HG03159 (cell line): ENCODE data around the gene TMEM184B.
A peak's percentile ranks its signal among the peaks of the same experiment; 100 is the strongest.
"Not testable (repeated sequence)": the region's sequence is repeated elsewhere in the genome, so short reads cannot be mapped to it uniquely, and the experiment has no call there.

ENCODE experiments used
- ATAC-seq: cut with Tn5 transposase; IDR thresholded peaks from one replicate; pipeline ENCODE4 v1.9.1; 2021; ENCODE audit warnings: mild to moderate bottlenecking, moderate library complexity; ENCODE audit not compliant: unreplicated experiment

TMEM184B gene

DNA sequence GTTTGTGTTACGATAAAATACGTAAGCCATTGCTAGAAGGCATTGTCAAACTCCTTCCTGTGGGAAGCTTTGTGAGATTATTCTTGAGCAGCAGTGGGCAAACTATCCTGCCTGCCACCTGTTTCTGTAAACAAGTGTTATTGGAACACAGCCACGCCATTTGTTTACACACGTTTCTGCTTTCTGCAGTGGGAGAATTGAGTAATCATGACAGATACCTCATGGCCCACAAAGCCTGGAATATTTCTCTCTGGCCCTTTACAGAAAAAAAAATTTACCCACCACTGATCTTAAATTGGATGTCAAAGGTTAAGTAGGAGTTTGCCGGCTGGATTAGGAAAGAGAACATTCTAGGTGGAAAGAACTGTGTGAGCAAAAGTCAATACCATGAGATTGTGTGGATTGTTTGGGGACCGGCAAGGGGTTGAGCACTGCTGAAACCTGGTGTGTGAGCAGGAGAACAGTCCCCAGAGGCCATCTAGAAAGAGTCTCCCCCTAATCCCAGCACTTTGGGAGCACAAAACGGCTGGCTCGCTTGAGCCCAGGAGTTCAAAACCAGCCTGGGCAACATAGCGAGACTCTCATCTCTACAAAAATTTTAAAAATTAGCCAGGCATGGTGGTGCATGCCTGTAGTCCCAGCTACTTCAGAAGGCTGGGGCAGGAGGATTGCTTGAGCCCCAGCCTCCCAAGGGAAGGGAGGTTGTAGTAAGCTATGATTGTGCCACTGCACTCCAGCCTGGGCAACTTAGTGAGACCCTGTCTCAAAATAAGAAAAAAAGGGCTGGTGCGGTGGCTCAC is 85.2 kb downstream of the TMEM184B start:
- no peak for ATAC-seq

DNA sequence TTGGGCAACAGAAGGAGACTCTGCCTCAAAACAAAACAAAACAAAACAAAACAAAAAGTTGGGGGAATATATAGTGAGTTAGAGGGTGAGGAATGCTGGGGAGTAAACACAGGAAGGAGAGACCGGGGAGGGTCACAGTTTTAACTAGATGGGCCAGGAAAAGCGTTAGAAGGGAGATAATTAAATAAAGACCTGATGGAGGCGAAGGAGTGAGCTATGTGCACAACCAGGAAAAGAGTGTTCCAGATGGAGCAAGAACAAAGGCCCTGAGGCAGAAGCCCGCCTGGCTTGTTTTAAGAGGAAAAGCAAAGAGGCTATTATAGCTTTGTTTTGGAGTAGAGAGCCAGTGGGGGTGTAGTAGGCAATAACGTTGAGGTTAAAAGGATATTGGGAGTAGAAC is 86.4 kb downstream of the TMEM184B start:
- no peak for ATAC-seq

DNA sequence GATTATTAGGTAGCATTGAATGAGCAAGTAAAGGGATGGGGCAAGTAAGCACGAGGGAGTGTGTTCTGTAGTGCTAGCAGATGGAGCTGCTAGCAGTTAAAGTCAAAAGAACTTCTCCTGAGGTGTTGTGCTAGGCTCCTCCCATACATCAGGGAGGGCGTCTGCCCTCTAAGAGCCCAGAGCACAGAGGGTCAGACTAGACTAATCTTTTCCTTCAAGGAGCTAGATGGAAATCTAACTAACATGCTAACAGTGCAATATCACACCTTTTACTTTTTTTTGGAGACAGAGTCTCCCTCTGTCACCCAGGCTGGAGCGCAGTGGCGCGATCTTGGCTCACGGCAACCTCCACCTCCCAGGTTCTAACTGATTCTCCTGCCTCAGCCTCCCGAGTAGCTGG is 88.0 kb downstream of the TMEM184B start:
- no peak for ATAC-seq

DNA sequence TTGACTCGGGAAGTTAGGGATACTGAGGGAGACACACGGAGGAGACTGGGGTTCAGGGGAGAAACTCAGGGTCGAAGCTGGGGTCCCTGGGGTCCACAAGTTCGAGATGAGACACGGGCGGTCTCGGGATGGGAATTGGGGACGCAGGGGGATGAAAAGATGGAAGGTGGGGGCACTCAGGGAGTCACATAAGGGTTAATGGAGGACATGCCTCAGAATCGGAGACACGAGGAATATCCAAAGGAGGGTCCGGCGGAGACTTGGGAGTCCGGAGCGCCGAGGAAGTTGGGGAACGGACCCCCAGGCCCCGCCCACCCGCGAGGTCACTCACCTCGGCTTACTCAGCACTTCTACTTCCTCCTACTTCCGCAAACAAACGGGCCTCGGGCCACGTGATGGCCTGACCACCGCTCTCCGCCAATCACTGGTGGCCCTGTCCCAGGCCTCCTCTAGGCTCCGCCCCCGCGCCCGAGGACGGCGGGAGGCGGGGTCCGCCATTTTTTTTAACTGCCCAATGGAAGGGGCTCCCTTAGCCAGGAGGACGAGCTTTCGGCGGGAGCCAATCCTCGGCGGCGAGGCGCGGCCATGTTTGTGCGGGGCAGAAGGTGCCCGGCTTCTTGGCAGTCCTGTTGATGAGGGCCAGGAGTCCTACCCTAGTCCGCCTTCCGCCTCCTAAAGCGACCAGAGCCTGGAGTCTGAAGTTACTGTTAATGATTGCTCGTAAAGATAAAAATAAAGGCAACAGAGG is 91.2 kb downstream of the TMEM184B start, which contains the start of gene PLA2G6:
Gene PLA2G6 (minus strand): TSS at position 378 of the 748 bp plus-strand sequence. CDS start 12,404 bp downstream, outside the sequence.
- ATAC-seq: peak; percentile 90

DNA sequence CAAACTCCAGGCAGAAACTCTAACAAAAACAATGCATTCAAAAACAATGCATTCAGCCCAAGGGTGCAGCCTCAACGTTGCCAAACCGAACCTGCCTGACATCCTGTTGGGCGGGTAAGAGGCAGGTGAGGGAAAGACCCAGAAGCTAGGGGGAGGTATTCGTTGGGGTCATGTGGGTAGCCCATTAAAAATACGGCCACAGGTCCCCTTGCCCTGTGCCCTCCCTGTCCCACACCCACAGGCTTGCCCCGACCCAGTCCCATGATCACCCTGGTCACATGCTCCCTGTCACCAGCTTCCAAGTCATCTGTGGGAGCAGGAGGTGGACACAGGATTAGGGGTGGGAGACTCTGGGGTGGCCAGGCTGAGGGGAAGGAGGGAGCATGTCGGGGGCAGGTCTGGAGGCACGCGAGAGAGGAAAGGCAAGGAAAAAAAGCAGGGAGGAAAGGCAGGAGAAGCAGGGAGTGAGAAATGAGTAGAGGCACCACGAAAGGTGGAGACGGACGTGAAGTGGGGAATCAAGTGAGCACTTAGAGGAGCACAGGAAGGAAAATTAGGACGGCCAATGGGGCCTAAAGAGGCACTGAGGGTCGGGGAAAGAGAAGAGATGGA is 91.9 kb downstream of the TMEM184B start:
- peak; percentile 31 for ATAC-seq

DNA sequence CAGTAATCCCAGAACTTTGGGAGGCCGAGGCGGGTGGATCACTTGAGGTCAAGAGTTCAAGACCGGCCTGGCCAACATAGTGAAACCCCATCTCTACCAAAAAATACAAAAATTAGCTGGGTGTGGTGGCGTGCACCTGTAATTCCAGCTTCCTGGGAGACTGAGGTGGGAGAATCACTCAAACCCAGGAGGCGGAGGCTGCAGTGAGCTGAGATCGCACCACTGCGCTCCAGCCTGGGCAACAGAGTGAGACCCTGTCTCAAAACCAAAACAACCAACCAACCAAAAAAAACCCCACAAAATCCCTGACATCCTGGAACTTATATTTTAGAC is 94.2 kb downstream of the TMEM184B start:
- not testable (repeated sequence) for ATAC-seq

DNA sequence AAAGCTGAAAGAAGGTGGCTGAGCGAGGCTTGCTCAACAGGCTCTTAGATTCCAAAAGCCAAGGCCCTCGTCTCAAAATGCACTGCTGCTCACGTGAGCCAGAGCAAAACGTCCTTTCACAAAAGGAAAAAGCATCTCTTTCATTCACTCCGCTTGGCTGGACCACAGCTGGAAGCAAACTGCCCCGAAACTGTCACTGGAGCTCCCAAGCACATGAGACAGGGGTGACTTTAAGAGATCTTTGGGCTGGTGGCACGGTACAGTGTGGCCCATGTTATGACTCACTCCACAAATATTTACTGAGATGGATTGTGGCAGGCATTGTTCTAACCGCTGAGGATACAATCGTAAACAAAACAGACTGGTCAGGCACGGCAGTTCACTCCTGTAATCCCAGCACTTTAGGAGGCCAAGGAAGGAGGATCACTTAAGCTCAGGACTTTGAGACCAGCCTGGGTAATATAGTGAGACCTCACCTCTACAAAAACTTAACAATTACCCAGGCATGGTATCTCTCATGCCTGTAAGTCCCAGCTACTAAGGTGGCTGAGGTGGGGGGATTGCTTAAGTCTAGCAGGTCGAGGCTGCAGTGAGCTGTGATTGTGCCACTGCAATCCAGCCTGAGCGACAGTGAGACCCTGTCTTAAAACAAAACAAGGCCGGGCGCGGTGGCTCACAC is 94.7 kb downstream of the TMEM184B start:
- no peak for ATAC-seq

DNA sequence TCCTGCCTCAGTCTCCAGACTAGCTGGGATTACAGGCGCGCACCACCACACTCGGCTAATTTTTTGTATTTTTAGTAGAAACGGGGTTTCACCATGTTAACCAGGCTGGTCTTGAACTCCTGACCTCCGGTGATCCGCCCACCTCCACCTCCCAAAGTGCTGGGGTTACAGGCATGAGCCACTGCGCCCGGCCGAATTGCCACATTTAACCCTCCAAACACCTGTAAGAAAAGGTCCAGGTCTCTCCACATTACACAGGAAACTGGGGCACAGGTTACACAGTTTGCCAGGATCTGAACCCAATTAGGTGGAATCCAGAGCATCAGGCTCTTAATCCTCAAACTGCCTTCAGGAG is 95.3 kb downstream of the TMEM184B start:
- not testable (repeated sequence) for ATAC-seq

DNA sequence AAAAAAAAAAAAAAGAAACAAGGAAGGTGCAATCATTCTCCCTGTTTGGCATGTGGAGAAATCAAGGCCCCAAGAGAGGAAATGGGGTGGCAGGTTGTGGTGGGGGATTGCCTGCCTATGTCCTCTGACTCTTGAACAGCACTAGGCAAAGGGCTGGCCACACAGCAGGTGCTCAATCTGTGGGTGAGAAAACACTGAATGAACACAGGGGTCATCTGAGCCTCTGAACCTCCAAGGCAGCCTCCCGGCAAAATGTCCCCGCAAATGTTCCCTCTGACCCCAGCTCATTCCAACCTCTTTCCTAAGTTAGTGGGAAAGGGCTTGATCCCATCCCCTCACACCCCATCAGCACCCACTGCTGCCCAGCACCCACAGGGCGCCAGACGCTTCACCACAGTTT is 95.8 kb downstream of the TMEM184B start:
- no peak for ATAC-seq

DNA sequence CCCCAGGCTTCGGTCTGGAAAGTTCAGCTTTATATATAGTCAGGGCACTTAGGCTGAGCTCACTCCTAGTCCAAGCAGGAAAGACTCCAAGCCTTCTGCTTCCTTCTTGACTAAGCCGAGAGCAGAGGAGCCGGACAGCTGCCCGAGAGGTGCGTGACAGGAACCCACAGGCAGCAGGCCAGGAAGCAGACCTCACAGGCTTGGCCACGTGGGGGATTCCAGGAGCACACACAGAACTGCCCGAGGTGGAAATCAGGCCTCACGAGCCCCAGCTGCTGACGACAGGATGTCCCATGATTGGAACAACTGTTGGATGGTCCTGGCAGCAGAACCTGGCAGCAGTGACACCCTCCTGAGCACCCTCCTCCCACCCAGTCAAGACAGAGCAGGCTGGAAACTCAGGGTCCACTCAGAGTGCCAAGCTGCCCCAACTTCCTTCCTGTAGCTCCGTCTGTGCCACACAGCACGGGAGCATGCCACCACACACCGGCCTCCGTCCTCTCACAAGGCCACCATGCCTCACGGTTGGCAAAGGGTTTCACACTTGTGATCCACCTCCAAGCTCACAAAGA is 96.6 kb downstream of the TMEM184B start:
- no peak for ATAC-seq

DNA sequence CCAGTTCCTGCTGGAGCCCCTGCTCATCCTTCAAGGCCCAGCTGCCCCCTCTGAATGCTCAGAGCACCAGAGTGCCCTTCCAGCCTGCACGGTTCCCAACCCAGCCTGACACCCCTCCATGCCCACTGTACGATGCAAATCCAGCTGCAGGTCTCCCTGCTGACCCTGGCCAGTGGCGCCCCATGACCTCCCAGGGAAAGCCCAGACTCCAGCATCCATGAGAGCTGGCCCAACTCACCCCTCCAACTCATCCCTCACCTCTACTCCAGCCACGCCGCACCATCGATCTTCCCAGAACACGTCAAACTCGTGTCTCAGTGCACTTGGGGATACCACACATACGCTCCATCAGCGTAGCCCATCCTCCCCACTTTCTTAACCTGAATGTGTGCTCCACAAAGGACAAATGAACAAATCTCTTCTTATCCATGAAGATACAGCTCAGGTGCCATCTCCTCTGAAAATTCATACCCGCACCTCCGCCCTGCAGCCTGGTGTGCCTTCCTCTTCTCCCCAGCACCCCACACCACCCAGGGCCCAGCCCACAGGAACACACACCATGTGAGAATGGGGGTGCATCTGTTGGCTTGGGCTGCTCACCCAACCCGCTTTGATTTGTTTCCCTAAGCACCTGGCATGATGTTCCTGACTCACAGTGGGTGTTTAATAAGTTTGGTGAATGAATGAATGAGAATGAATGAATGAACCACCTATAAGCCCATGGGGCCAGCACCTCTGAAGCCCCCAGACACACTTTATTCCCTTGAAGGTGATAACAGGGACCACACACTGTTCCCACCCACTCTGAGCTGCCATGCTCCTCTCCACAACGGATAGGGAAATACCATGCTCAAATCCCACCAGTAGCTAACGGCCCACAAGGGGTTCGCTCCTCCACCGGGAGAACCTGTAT is 97.3 kb downstream of the TMEM184B start:
- ATAC-seq: no peak

DNA sequence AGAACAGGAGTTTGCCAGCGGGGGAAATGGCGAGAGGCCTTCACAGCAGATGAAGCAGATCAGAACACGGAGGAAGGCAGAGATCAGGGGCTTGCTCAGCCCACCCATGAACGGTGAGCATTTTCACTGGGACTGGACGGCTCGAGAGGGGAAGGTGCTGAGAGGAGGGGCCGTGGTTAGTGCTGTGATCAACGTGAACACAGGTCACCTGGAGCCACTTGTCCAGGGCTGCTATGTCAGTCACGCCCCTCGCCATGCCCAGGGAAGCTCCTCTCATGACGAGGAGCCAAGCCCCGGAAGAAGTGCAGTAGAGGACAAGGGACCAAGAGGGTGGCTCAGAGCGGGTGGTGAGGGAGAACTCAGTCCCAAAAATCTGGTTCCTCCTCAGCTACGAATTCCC is 98.2 kb downstream of the TMEM184B start:
- ATAC-seq: no peak

DNA sequence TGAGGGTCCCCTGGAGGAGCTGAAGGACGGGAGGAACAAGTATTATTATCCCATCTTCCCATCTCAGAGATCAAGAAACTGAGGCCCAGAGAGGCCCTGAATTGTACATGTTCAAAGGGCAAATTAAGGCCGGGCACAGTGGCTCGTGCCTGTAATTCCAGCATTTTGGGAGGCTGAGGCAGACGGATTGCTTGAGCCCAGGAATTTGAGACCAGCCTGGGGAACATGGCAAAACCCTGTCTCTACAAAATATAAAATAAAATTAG is 99.2 kb downstream of the TMEM184B start:
- ATAC-seq: no peak

DNA sequence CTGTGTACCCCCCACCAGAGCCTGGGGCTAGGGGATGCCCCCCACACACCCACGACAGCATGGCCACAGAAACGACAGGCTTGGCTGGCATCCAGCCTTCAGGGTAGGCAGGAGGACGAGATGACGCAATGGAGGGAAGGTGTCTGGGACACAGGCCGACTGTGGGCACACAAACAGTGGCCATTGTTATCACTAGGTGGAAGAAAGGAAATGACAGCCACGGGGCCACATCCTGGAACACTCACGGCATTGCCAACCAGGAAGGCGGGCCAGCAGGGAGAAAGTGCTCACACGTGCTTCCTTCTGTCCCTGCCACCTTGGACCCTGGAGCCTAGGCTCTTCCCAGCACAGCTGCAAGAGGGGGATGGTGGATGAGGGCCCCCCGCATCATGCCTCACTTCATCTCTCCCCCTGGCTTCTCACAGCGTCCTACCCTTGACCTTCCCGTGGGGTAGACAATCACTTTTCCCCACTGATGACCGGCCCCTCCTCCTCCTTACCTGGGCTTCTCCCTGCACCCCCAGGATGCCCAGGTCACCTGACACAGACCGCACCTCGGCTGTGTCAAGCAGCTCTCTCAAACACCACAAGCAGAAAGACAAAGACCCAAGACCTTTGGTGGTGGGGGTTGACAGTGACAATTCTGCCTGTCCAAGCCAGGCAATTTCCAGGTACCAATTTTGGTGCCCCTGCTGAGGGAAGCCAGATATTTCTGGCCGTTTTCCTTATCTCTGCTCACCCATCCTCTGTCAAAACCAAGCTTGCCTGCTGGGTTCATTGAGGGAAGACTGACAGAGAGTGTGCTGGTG is 99.8 kb downstream of the TMEM184B start:
- ATAC-seq: no peak

DNA sequence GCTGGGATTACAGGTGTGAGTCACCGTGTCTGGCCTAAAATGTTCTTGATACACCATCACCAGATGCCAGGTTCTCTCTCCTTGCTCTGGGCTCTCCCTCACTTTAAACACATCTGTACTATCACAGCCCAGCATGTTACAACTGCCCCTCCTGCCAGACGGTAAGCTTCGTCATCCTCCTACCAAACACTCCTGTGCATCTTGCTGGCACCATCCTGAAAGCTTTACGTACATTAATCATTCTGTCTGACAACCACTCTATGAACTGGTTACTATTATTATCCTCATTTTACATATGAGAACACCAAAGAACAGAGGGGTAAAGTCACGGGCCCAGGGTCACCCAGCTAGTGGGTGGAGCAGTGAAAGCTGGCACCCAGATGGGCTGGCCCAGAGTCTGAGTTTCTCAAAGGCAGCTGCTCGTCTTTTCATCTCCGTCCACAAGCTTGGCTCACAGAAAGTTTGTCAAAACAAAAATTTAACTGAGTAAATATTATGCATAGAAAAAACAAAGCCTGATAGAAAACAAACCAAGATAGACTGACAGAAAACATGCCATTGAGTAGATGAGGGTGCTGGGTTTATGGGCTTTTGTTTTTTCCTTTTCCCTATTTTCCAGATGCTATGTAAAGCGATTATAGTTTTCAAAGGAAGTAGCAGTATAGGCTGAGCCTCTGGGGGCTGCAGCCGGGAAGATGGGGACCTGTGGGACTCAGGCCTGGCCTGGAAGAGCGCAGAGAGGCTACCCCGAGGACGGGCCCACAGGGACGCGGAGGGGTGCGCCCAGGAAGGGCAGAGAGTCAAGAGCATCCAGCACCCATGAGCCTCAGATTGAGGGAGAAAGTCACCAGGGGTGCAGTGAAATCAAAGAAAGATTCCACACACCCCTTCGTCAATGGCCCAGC is 100.6 kb downstream of the TMEM184B start:
- ATAC-seq: no peak

DNA sequence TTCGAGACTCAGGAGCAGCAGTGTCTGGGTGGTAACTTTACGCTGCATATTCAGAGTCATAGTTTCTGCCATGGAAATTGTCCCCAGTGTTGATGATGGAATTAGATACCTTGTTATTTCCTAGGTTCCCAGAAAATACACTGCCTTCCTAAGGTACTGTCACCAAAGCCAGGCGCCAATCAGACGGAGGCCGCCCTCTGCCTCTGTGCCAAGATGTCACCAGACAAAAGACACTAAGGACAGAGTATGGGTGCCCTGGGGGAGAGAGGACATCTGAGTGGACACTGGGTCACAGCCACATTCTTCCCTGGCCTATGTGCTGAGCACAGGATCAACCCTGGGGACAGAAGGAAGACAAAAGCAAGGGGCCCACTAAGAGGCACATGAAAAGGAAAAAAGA is 102.3 kb downstream of the TMEM184B start:
- no peak for ATAC-seq
